HG02885 (cell line): ENCODE data around the gene LCN1.

ENCODE experiments used
- ATAC-seq: cut with Tn5 transposase; IDR thresholded peaks from one replicate; pipeline ENCODE4 v1.9.1; 2021; ENCODE audit warnings: mild to moderate bottlenecking; ENCODE audit not compliant: unreplicated experiment, poor library complexity

The LCN1 gene

GRCh38 chr9:135520916-135521607 lies at the start of gene LCN1:
LCN1 (plus strand) TSS chr9:135521440; CDS start chr9:135521498, 58 bp downstream.
- ATAC-seq: no peak

GRCh38 chr9:135471791-135472640 lies 49.2 kb upstream of the LCN1 start:
- no peak for ATAC-seq

DNA sequence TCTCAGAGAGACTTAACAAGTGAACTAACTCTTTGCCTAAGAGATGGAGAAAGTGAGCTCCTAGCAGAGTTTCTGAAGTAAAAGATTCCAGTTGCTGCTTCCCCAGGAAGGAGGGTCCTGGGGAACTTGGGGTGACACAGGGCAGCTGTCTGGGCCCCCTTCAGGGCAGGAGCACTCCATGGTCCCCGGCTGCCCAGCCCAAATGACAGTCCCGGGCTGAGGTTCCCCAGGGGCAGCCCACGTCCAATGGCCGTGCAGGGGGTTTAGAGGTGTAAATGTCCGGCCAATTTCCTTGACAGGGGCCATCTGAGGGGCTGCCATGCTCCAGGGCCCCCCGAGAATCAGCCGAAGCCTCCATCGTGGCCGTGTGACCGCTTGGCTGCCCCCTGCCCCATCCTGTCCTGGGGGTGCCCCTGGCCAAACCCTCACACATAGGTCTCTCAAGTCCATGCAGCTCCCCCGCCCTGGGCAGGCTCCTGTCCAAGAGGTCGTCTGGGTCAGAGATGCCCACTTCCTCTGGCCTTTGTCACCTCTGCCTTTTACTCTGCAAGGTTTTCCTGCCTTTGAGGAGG lies 47.2 kb upstream of the LCN1 start:
- no peak for ATAC-seq

- no peak for ATAC-seq
Measured at GRCh38 chr9:135474915-135475314, 46.3 kb upstream of the LCN1 start.

GRCh38 chr9:135476561-135477355 lies 44.5 kb upstream of the LCN1 start:
- ATAC-seq: no peak

- no peak for ATAC-seq
Measured at GRCh38 chr9:135478191-135478590, 43.0 kb upstream of the LCN1 start.

- ATAC-seq: no peak
Measured at GRCh38 chr9:135478829-135479468, 42.3 kb upstream of the LCN1 start.

DNA sequence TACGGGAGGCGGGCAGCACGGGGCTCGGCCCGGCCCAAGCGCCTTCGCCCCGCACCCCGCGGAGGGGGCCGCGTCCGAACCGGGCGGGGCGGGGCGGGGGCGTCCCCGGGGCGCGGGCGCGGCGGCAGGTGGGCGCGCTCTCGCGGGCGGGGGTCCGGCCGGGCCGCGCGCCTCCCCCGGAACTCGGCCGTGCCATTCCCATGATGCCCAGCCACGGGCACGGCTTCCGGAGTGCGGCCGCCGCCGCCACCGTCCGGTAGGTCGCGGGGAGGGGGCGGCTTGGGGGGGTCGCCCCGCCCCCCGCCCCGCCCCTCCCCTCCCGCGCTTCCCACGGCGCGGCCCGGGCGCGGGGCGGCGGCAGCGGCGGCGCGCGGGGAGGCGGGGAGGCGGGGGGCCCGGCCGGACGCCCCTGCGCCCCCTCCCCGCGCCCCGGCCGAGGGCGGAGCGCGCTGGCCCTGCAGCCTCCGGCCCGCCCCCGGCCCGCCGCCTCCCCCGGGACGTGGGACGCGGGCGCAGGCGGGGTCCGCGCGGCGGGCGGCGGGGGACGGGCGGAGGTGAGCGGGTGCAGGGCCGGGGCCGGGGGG lies 41.7 kb upstream of the LCN1 start, which contains the start of gene PPP1R26:
PPP1R26 (plus strand) TSS at position 314 of the 584 bp plus-strand sequence. CDS start 4,729 bp downstream, outside the sequence.
- no peak for ATAC-seq

DNA sequence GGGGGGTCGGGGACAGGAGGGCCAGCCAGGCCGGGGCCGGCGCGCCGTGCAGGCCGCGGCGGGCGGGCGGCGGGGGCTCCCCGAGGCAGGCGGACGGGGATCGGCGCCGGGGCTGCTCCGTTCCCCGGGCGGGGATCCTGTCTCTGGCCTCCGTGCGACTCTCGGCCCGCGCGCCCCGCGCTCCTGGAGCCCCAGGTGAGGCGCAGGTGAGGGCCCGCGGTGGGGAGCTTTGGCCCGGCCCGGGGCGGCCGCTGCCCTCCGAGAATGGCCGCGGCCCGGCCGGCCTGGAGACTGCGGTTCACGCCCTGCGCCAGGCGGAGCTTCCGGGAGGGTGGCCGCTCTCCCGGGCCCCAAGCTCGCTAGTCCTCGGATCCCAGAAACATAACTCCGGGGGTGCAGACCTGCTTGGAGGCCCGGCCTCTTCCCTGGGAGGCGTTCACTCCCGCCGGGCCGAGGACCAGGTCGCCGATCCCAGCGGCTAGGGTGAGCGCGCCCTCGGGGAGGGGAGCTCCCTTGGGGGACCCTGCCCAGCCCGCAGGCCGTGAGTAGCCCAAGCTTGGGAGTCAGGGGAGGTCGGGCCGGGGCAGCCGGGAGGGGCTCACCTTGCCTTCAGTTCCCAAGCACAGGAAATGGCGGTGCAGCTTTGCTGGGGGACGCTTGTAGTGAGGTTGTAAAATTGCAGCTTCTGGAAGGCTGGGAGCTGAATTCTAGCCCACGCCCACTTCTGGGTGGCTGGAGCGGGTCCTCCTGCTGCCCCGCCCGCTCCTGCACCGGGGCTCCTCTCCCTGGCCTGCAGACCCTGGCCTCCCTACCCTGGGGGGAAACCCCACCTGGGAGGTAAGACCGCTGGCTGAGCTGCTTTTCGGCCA lies 40.9 kb upstream of the LCN1 start:
- no peak for ATAC-seq

GRCh38 chr9:135480940-135481310 lies 40.3 kb upstream of the LCN1 start:
- ATAC-seq: no peak

GRCh38 chr9:135482015-135482754 lies 39.1 kb upstream of the LCN1 start:
- ATAC-seq: no peak

DNA sequence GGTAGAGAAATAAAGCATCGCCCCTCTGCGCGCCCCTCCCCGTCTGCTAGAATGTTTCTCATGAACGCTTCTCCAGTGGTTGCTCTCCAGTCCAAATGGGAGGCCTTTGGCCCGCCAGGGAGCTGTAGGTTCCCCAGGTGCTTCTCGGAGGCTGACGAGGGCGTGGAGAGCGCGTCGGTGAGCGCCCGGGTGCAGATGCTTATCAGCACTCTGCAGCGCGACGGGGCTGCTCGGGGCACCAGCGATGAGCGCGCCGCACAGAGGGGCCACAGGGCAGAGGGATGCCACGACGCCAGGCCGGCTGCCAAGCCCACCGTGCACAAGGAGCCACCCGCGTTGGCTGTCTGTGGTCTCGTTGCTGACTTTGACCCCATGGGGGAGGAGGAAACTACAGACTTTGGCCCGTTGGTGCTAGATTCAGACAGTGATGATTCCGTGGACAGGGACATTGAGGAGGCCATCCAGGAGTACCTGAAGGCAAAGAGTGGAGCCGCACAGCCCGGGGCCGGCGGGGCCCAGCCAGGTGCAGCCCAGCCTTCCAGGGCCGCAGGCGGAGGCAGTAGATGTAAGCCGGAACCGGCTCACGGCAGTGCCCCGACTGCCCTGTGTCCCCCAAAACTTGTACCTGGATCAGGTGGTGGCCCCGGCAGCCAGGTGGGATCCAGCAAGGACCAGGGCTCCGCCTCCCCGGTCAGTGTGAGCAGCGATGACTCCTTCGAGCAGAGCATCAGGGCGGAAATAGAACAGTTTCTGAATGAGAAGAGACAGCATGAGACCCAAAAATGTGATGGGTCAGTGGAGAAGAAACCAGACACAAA lies 36.6 kb upstream of the LCN1 start:
- ATAC-seq: no peak

DNA sequence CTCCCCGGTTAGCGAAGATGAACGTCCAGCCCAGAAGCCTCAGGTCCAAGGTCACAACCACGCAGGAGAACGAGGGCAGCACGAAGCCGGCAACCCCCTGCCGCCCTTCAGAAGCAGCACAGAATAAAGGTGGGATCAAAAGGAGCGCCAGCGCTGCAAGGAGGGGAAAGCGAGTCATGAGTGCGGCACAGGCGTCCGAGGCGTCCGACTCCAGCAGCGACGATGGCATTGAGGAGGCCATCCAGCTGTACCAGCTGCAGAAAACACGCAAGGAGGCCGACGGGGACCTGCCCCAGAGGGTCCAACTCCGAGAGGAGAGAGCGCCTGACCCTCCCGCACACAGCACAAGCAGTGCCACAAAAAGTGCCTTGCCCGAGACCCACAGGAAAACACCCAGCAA lies 35.9 kb upstream of the LCN1 start:
- ATAC-seq: no peak

- ATAC-seq: no peak
Measured at GRCh38 chr9:135485832-135486231, 35.4 kb upstream of the LCN1 start.

DNA sequence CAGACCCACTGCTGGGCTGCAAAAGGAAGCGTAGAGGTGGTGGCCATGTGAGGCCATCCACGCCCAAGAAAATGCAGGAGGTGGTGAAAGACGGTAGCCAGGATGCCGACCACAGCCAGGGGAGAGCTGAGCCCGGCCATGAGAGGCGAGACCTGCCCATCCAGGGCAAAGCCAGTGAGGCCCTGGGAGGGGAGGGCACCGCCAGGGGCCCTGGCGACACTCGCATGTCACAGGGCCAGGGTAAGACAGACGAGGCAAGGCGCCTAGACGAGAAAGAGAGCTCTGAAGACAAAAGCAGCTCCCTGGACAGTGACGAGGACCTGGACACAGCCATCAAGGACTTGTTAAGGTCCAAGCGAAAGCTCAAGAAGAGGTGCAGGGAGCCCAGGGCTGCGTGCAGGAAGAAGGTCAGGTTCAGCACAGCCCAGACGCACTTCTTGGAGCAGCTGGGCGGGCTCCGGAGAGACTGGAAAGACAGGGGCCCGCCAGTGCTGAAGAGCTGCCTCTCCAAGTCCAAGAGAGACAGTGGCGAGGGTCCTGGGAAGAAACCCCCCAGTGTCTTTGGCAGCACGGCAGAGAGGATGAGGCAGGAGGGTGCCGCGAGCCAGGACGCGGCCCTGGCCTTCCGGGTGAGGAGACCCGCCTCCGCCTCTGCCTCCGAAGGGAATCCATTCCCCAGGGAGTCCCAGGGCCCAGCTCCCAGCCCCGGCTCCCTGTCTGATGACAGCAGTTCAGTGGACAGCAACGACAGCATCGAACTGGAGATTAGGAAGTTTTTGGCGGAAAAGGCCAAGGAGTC lies 34.8 kb upstream of the LCN1 start:
- ATAC-seq: no peak

- ATAC-seq: no peak
Measured at GRCh38 chr9:135487281-135488012, 33.8 kb upstream of the LCN1 start.
